ENCODE measurements around the gene TEX264.
"Not testable (repeated sequence)": the region's sequence is repeated elsewhere in the genome, so short reads cannot be mapped to it uniquely, and the experiment has no call there.

Gene TEX264

DNA sequence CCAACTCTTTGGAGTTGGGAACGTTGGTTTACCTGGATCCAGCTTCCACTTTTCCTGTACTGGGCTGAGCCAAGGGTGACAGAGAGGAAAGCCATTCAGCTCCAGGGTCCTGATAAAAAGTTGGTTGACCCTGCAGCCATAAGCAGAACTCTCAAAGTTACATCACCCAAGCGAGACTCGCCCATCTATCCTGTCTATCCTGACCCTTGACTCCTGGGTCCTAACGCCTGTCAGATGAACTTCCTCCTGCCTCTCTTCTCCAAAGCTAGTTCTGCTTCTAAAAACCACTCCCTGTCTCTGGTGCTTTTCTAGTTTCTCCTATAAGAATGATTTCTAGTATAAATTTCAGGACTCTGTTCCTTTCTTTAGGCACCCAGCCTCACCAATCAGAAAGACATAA lies 71.9 kb downstream of the TEX264 start:
- H3K14ac ChIP-seq (ENCODE audit: low read length in 2 of 2); H3K79me1 ChIP-seq (replicated peaks; ENCODE audit: low read length, poor library complexity, severe bottlenecking); H3K4me2 ChIP-seq (ENCODE audit: low read length, poor library complexity, severe bottlenecking); H3K9ac ChIP-seq (ENCODE audit: low read length); H3K4ac ChIP-seq (ENCODE audit: low read depth in 1 of 2, low read length in 2 of 2); H3K36me3 ChIP-seq (ENCODE audit: control insufficient read depth in 1 of 2, insufficient read depth in 2 of 2, low read depth in 1 of 2, low read length in 2 of 2); H4K8ac ChIP-seq (ENCODE audit: low read length); H4K91ac ChIP-seq (ENCODE audit: low read length); H2BK120ac ChIP-seq (ENCODE audit: low read depth, low read length); H3K23ac ChIP-seq (ENCODE audit: low read length in 2 of 2); H2BK15ac ChIP-seq (ENCODE audit: low read depth, poor library complexity, severe bottlenecking); DNase-seq; H2AK5ac ChIP-seq (ENCODE audit: low read length, severe bottlenecking); H3K27ac ChIP-seq (ENCODE audit: low read length, poor library complexity, severe bottlenecking); H2BK12ac ChIP-seq (ENCODE audit: low read length in 2 of 2); H2BK5ac ChIP-seq (ENCODE audit: low read depth, low read length, poor library complexity, severe bottlenecking); H3K4me3 ChIP-seq (ENCODE audit: insufficient read depth in 1 of 2, low read depth in 1 of 2, low read length in 2 of 2); H3K9me3 ChIP-seq (ENCODE audit: control insufficient read depth, low read length); H3K18ac ChIP-seq (ENCODE audit: low read depth in 1 of 2, low read length in 2 of 2); H3K4me1 ChIP-seq (ENCODE audit: control insufficient read depth, insufficient read depth, low read depth, low read length); H2AFZ ChIP-seq (ENCODE audit: low read depth, low read length): not testable (repeated sequence)
- WGBS = 57% methylated on average over 4 of the region's 4 CpGs
- H3K27me3 ChIP-seq (ENCODE audit: control insufficient read depth in 1 of 2, insufficient read depth in 1 of 2, low read length in 2 of 2) = peaks cover 8 to 12% of the 10 kb centered on the region in 2 experiments

DNA sequence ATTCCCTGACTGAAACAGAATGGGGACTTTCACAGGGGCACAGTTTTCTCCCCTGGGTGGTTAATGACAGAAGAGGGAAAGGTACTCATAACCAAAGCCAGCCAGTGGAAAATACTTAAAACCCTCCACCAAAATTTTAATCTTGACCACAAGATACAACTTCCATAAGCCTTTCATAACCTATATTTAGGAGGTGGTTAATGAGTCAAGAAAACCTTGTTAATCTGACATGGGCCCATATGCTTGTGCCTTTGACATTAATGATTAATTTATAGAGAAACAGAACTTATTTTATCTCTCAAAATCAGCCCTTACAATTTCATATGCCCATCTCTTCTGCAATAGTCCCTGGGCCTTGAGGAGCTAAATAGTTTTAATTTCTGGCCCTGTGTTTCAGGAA lies 76.8 kb downstream of the TEX264 start:
- no peak overlapping the region for H2AK5ac ChIP-seq (ENCODE audit: low read length, severe bottlenecking)
- peaks cover 3% of the 10 kb centered on the region for H3K9me3 ChIP-seq (ENCODE audit: control insufficient read depth, low read length)
- H4K8ac ChIP-seq (ENCODE audit: low read length) = no peak overlapping the region
- H3K4me1 ChIP-seq (ENCODE audit: control insufficient read depth, insufficient read depth, low read depth, low read length) = no peaks in the 10 kb centered on the region
- no peak overlapping the region for H3K23ac ChIP-seq (ENCODE audit: low read length in 2 of 2)
- H2BK120ac ChIP-seq (ENCODE audit: low read depth, low read length) = no peak overlapping the region
- no peaks in the 10 kb centered on the region for H3K27me3 ChIP-seq (ENCODE audit: control insufficient read depth in 1 of 2, insufficient read depth in 1 of 2, low read length in 2 of 2)
- no peak overlapping the region for H2AFZ ChIP-seq (ENCODE audit: low read depth, low read length)
- H3K4me3 ChIP-seq (ENCODE audit: insufficient read depth in 1 of 2, low read depth in 1 of 2, low read length in 2 of 2) = no peak overlapping the region
- no peak overlapping the region for H3K18ac ChIP-seq (ENCODE audit: low read depth in 1 of 2, low read length in 2 of 2)
- H3K4me2 ChIP-seq (ENCODE audit: low read length, poor library complexity, severe bottlenecking) = no peak overlapping the region
- no peak overlapping the region for H2BK12ac ChIP-seq (ENCODE audit: low read length in 2 of 2)
- H4K91ac ChIP-seq (ENCODE audit: low read length) = no peak overlapping the region
- H3K27ac ChIP-seq (ENCODE audit: low read length, poor library complexity, severe bottlenecking) = no peak overlapping the region
- no peak overlapping the region for H2BK5ac ChIP-seq (ENCODE audit: low read depth, low read length, poor library complexity, severe bottlenecking)
- no peaks in the 10 kb centered on the region for H3K79me1 ChIP-seq (replicated peaks; ENCODE audit: low read length, poor library complexity, severe bottlenecking)
- no peak for DNase-seq
- no peak overlapping the region for H3K14ac ChIP-seq (ENCODE audit: low read length in 2 of 2)
- H3K36me3 ChIP-seq (ENCODE audit: control insufficient read depth in 1 of 2, insufficient read depth in 2 of 2, low read depth in 1 of 2, low read length in 2 of 2) = no peaks in the 10 kb centered on the region
- H3K9ac ChIP-seq (ENCODE audit: low read length) = no peak overlapping the region
- H3K4ac ChIP-seq (ENCODE audit: low read depth in 1 of 2, low read length in 2 of 2) = no peak overlapping the region
- H2BK15ac ChIP-seq (ENCODE audit: low read depth, poor library complexity, severe bottlenecking) = no peak overlapping the region

DNA sequence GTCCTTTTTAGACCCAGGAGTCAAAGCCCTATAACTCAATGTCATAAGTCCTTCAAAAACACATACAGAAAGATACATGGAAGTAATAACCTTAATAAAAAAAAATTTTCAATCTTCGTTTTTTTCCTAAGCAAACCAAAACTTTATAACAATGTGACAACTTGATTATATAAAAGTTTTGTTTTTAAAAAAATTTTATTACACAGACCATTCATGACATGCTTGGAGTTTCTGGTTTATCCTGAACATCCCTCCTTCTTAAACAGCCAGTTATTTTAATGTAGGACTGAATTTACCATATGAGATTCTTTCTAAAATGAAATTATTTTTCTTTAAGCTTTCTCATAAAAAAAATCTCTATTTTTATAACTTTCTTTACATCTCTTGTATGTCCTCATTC lies 77.3 kb downstream of the TEX264 start:
- Histone ChIP-seq H3K4me1 (ENCODE audit: control insufficient read depth, insufficient read depth, low read depth, low read length) (no peaks in the 10 kb centered on the region), H3K36me3 (ENCODE audit: control insufficient read depth in 1 of 2, insufficient read depth in 2 of 2, low read depth in 1 of 2, low read length in 2 of 2) (no peaks in the 10 kb centered on the region), H3K4me2 (ENCODE audit: low read length, poor library complexity, severe bottlenecking) (no peak overlapping the region)

DNA sequence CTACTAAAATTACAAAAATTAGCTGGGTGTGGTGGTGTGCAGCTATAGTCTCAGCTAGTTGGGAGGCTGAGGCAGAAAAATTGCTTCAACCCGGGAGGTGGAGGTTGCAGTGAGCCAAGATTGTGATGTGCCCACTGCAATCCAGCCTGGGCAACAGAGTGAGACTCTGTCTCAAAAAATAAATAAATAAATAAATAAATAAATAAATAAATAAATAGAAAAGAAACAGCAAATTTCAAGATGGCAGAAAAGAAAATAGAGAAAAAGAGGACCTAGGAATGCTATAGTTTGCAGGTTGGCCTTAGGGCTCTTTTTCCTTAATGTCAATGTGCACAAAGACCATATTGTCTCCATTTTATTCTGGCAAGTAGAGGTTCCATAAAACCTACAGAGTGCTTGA lies 79.8 kb downstream of the TEX264 start:
- Histone ChIP-seq H2BK15ac (ENCODE audit: low read depth, poor library complexity, severe bottlenecking) (no peak overlapping the region), H3K4me3 (ENCODE audit: insufficient read depth in 1 of 2, low read depth in 1 of 2, low read length in 2 of 2) (no peak overlapping the region), H3K4ac (ENCODE audit: low read depth in 1 of 2, low read length in 2 of 2) (no peak overlapping the region), H2BK120ac (ENCODE audit: low read depth, low read length) (no peak overlapping the region), H3K36me3 (ENCODE audit: control insufficient read depth in 1 of 2, insufficient read depth in 2 of 2, low read depth in 1 of 2, low read length in 2 of 2) (no peaks in the 10 kb centered on the region), H3K23ac (ENCODE audit: low read length in 2 of 2) (no peak overlapping the region), H2BK5ac (ENCODE audit: low read depth, low read length, poor library complexity, severe bottlenecking) (no peak overlapping the region), H3K14ac (ENCODE audit: low read length in 2 of 2) (no peak overlapping the region), H3K4me2 (ENCODE audit: low read length, poor library complexity, severe bottlenecking) (no peak overlapping the region), H3K79me1 (replicated peaks; ENCODE audit: low read length, poor library complexity, severe bottlenecking) (no peaks in the 10 kb centered on the region), H2AK5ac (ENCODE audit: low read length, severe bottlenecking) (no peak overlapping the region), H4K8ac (ENCODE audit: low read length) (no peak overlapping the region), H3K18ac (ENCODE audit: low read depth in 1 of 2, low read length in 2 of 2) (no peak overlapping the region), H3K9ac (ENCODE audit: low read length) (no peak overlapping the region), H4K91ac (ENCODE audit: low read length) (no peak overlapping the region), H3K4me1 (ENCODE audit: control insufficient read depth, insufficient read depth, low read depth, low read length) (no peaks in the 10 kb centered on the region), H2AFZ (ENCODE audit: low read depth, low read length) (no peak overlapping the region), H2BK12ac (ENCODE audit: low read length in 2 of 2) (no peak overlapping the region), H3K27ac (ENCODE audit: low read length, poor library complexity, severe bottlenecking) (no peak overlapping the region), H3K27me3 (ENCODE audit: control insufficient read depth in 1 of 2, insufficient read depth in 1 of 2, low read length in 2 of 2) (no peaks in the 10 kb centered on the region), H3K9me3 (ENCODE audit: control insufficient read depth, low read length) (peaks cover 12% of the 10 kb centered on the region)
- DNase-seq = no peak
- WGBS = no CpG with 5 or more reads among the region's 1 CpG

More for the DNA sequence above, 77.3 kb downstream of the TEX264 start:
- no peak overlapping the region for H4K91ac ChIP-seq (ENCODE audit: low read length)
- no peak overlapping the region for H3K18ac ChIP-seq (ENCODE audit: low read depth in 1 of 2, low read length in 2 of 2)
- no peaks in the 10 kb centered on the region for H3K27me3 ChIP-seq (ENCODE audit: control insufficient read depth in 1 of 2, insufficient read depth in 1 of 2, low read length in 2 of 2)
- no peak overlapping the region for H3K27ac ChIP-seq (ENCODE audit: low read length, poor library complexity, severe bottlenecking)
- H3K23ac ChIP-seq (ENCODE audit: low read length in 2 of 2) = no peak overlapping the region
- no peak overlapping the region for H2BK5ac ChIP-seq (ENCODE audit: low read depth, low read length, poor library complexity, severe bottlenecking)
- H3K9me3 ChIP-seq (ENCODE audit: control insufficient read depth, low read length) = peaks cover 3% of the 10 kb centered on the region
- H2AK5ac ChIP-seq (ENCODE audit: low read length, severe bottlenecking) = no peak overlapping the region
- DNase-seq = no peak
- no CpG with 5 or more reads among the region's 1 CpG for WGBS
- no peak overlapping the region for H3K14ac ChIP-seq (ENCODE audit: low read length in 2 of 2)
- no peak overlapping the region for H2AFZ ChIP-seq (ENCODE audit: low read depth, low read length)
- H3K4me3 ChIP-seq (ENCODE audit: insufficient read depth in 1 of 2, low read depth in 1 of 2, low read length in 2 of 2) = no peak overlapping the region
- no peak overlapping the region for H4K8ac ChIP-seq (ENCODE audit: low read length)
- H3K4ac ChIP-seq (ENCODE audit: low read depth in 1 of 2, low read length in 2 of 2) = no peak overlapping the region
- H3K9ac ChIP-seq (ENCODE audit: low read length) = no peak overlapping the region
- H2BK15ac ChIP-seq (ENCODE audit: low read depth, poor library complexity, severe bottlenecking) = no peak overlapping the region
- H2BK120ac ChIP-seq (ENCODE audit: low read depth, low read length) = no peak overlapping the region
- no peak overlapping the region for H2BK12ac ChIP-seq (ENCODE audit: low read length in 2 of 2)
- no peaks in the 10 kb centered on the region for H3K79me1 ChIP-seq (replicated peaks; ENCODE audit: low read length, poor library complexity, severe bottlenecking)
